Mammary epithelial cell (primary cell): ENCODE measurements around the gene ANKS6.

Source experiments
- EZH2 ChIP-seq: IDR thresholded peaks from 2 replicates; pipeline ENCODE4 v1.6.1; 2012; ENCODE audit warnings: low read length, inconsistent platforms, borderline replicate concordance
- TF ChIP-seq, protein P1 (sequence below), 2 donors: IDR thresholded peaks in 1 of 2; conservative IDR thresholded peaks in 1 of 2; 2 replicates each; pipeline ENCODE4 v1.5.1; 2011 to 2012; ENCODE audit warnings: inconsistent platforms in 2 of 2, low read length in 2 of 2, mild to moderate bottlenecking in 2 of 2, control low read depth in 1 of 2, low read depth in 1 of 2; ENCODE audit not compliant: insufficient read depth in 1 of 2; ENCODE audit errors: extremely low read depth in 1 of 2

DNA sequence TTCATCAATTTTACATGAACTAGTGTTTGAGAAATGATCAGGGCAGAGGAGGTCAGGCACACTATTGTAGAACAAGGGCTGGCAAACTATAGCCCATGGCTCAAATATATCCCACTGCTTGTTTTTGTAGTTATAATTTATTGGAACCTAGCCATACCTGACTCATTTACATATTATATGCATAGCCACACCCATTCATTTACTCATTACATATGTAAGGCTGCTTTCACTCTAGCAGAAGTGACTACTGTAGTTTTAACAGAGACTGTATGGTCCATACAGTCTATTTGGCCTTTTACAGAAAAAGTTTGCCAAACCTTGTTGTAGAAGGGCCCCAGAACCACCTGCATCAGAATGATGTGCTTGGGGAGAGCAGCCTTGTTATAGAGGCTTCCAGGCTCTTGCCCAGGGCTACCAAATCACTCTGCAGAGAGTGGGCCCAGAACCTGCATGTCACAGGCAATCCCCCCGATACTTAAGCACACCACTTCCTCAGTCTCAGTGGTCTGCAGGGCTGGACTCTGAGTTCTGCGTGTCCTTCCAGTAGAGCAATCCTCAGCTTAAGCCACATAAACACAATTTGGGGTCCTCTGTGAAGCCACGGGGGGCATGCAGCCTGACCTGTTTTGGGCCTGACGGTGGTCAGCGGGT lies 6.7 kb downstream of the ANKS6 start:
- TF ChIP-seq, protein P1, sequence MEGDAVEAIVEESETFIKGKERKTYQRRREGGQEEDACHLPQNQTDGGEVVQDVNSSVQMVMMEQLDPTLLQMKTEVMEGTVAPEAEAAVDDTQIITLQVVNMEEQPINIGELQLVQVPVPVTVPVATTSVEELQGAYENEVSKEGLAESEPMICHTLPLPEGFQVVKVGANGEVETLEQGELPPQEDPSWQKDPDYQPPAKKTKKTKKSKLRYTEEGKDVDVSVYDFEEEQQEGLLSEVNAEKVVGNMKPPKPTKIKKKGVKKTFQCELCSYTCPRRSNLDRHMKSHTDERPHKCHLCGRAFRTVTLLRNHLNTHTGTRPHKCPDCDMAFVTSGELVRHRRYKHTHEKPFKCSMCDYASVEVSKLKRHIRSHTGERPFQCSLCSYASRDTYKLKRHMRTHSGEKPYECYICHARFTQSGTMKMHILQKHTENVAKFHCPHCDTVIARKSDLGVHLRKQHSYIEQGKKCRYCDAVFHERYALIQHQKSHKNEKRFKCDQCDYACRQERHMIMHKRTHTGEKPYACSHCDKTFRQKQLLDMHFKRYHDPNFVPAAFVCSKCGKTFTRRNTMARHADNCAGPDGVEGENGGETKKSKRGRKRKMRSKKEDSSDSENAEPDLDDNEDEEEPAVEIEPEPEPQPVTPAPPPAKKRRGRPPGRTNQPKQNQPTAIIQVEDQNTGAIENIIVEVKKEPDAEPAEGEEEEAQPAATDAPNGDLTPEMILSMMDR (conservative IDR thresholded peaks at IDR 0.05 in 1 of 2, IDR thresholded peaks at IDR 0.05 in 1 of 2; ENCODE audit: extremely low read depth in 1 of 2, insufficient read depth in 1 of 2, low read depth in 1 of 2, low read length in 2 of 2): no peak
- TF ChIP-seq EZH2: no peak
